HG03280 (cell line): ENCODE data around the gene ACP3.

Experiments
- ATAC-seq: cut with Tn5 transposase; IDR thresholded peaks from one replicate; pipeline ENCODE4 v1.9.1; 2021; ENCODE audit warnings: mild to moderate bottlenecking, moderate library complexity; ENCODE audit not compliant: unreplicated experiment

ACP3 gene

DNA sequence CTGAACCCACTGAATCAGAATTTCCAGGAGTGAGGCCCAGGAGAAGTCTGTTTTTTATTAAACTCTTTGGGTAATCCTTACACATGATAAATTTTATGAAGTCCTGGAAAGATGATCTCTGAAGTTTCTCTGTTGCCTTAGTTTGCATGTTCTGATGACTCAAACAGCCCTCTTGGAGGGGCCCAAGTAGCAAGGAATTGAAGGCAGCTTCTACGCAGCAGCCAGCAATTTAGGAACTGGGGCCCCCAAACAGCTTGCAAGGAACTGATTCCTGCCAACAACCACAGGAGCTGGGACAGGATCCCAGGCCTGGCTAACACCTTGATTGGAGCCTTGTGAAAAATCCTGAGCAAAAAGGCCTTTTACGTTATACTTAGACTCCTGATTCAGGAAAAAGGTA is 5.4 kb upstream of the ACP3 start:
- ATAC-seq, result no peak

- ATAC-seq, result no peak
These were observed 1.4 kb upstream of the ACP3 start for GRCh38 chr3:132315851-132316250.

DNA sequence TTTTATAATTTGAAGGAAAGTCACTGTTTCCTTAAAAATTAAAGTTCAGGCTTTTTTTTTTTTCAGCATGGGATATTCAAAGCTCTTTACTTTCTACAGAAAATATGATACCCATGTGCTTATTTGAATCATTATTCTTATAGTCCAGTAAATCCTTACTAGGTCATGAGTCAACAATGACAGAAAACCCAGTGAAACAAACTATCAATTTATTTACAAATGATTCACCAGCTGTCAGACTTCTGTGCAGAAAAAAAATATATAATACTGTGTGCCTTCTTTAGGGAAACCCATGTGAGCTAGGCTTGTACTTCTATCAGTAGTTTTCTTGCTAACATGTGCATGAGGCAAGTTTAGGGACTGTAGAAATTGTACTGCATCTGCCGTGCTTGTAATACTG is 1.2 kb downstream of the ACP3 start:
- no peak for ATAC-seq

DNA sequence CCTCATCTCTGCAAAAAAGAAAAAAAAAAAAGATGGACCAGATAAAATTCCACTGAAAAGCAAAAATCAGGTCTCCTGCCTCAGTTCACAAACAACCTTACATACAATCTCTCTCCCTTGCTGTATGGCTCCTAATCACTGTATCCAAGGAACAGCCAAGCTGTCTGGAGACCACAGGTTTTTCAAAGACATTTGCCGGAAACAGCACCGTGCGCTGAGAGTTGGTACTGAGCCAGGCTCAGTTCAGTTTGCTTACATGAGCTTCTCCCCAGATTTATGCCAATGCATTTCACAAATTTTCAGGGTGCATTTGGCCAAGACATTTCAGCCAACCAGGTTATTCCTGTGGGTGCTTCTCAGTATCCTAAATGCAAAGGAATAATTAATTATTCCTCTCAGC is 4.1 kb downstream of the ACP3 start:
- no peak for ATAC-seq

GRCh38 chr3:132325103-132325606 is 7.9 kb downstream of the ACP3 start:
- ATAC-seq, result no peak

DNA sequence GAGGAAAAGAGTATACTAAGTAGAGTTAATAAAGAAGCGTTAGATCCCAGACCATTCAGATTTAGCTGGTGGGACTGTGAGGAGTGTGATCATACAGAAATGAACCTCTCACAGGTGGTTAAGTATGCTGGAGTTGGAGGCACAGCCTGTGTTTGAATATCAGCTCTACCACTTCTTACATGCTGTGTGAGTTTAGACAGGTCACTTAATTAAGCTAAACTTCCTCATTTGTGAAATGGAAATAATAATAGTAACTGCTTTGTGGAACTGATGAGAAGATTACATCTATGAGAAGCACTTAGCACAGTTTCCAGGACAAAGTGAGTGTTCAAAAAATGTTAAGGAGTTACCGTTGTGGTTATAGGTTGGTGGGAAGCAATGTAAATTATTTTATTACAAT is 8.4 kb downstream of the ACP3 start:
- no peak for ATAC-seq

DNA sequence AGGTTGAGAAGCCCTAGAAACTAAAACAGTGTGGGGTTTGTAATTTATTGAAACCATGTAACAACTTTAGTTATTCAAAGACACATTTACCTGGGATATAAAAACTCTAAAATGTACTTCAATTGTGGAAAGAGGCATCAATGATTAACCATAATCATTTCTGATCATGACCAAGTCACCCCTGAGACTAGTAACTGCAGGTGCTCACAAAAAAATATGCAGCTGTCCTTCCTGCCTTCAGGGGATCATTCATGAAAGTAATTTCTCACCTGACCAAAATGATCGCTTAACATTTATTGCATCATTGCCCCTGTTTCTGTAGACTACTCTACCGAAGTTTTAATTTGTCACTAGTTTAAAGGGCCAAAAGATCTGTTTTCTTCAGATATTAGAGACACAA is 9.0 kb downstream of the ACP3 start:
- no peak for ATAC-seq

DNA sequence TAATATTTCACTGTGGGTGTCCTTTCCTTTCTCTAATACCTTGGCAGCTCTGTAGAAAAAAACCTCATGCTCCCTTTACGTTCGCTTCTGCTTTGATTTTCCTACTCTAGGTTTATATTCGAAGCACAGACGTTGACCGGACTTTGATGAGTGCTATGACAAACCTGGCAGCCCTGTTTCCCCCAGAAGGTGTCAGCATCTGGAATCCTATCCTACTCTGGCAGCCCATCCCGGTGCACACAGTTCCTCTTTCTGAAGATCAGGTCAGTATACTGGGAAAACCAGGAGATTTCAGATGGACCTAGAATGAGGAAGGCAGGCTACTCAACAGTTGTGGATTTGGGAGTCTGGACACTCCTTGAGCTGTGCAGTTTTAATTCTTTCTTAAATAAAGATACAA is 14.9 kb downstream of the ACP3 start:
- no peak for ATAC-seq

DNA sequence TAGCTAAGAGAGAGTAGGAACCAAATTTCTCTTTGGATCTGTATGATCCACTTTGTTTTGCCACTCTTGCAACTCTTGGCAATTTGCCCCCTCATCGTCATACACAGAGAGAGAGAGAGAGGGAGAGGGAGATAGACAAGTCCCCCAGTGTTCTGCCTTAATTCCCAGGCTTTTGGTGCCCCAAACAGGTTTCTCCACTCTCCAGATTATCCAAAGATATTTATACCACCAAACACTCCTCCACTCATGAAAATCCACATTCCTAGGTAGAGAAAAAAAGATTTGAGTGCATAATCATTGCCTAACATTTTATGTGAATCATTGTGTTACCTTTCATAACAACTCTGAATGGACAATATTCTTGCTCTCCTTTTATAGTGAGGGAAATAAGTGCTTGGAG is 15.3 kb downstream of the ACP3 start:
- no peak for ATAC-seq

DNA sequence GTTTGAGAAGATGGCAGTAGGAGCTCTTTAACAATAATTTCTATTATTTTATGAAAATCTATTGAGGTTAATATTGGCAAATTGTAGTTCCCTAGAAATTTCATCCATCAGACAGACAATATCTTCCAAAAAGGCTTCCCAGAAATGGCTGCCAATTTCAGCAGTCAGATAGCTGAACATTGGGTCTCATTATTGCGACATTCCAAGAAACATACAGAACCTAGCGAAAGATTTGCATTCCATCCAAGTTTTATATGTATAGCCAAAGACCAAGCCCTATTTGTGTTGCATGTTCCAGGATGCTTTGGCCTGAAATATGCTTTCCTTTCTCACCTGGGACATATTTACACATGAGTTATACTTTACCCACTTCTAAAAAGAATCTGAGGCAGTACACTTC is 24.5 kb downstream of the ACP3 start:
- no peak for ATAC-seq

- ATAC-seq, result no peak
These were observed 25.0 kb downstream of the ACP3 start for GRCh38 chr3:132342183-132342582.

DNA sequence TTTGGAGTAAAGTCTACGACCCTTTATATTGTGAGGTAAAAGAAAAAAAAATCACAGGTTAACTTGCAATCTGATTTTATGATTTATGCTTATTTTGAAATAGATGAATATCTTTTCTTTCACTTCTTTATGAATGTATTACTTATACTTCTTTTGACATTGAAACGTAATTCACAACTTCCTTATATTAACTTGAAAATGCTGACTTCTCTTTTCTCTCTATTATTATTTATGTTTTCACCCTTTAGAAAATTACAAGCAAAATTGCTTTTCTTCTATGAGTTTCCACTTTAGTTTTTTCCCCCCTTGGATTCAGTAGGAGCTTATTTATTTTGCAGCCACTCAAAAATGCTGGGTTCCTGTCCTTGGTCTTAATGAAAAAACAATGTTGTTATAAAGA is 25.4 kb downstream of the ACP3 start:
- no peak for ATAC-seq

DNA sequence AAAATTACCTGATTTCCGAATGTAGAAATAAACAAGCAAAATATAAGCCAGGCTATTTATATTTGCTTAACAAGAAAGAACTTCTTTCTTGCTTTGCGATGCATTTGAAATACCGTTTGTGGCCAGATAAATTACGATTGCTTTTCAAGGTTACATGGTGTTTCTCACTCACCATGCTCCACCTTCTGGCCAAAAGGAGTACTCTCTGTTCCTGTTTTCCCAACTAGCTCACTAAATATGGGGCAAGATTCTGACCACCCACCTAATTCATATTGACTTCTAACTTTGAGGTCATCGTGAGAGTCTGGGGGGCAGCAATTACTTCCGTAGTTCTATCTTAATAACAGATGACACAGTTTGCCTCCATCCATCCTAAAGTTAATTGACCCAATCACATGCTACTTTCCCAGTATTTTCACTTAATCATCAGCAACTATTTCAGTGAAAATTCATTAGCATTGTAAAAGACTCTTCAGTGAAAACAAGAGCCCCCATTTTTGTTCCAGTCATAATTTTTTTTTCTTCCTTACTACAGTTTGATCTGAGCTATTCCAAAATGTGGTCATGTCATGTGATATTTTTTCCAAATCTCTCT is 25.9 kb downstream of the ACP3 start:
- peak; percentile 51 for ATAC-seq

- ATAC-seq, result no peak
These were observed 27.6 kb downstream of the ACP3 start for GRCh38 chr3:132344666-132345280.

DNA sequence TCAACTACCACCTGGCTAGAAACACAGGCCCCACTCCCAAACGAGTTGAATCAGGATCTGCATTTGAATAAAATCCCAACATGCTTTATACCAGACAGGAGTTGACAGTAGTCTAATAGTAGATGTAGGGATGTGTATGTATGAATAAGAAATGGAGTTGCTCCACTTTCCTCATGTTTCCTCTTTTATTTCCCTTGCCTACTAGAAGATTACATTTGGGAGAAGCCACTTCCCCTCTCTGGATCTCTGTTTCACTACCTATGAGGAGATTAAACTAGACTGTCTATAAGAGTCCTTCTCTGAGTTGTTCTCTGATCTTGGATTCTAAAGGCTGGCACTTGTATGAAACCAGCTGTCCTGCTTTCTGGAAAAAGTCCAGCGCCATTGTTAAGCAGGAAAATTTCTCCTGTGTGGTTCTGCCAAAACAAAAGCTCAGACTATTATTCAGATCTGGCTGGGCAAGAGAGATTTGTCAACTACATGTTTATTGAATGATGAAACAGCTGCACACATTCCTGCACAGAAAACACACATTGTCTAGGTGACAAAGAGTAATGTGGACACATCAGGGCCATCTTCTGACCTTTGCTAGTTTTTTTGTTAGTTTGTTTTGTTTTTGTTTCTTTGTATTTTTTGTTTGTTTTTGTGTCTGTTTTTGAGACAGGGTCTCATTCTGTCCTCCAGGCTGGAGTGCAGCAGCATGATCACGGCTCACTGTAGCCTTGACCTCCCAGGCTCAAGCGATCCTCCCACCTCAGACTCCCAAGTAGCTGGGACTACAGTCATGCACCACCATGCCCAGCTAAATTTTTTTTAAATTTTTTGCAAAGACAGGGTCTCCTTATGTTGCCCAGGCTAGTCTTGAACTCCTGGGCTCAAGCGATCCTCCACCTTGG is 29.9 kb downstream of the ACP3 start:
- ATAC-seq, result no peak

DNA sequence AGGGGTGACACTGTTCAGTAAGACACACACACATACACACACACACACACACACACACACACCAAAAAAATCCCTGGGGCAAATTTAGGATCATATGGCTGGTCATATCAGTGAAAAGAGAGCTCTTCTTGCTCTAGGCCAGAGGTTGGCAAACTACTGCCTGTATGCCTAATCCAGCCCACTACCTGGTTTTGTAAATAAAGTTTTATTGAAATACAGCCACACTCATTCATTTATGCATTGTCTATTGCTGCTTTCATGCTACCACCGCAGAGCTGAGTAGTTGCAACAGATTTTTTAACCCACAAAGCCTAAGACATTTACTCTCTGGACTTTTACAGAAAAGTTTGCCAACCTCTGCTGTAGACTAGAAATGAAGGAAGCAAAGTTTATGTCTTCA is 30.6 kb downstream of the ACP3 start:
- no peak for ATAC-seq

DNA sequence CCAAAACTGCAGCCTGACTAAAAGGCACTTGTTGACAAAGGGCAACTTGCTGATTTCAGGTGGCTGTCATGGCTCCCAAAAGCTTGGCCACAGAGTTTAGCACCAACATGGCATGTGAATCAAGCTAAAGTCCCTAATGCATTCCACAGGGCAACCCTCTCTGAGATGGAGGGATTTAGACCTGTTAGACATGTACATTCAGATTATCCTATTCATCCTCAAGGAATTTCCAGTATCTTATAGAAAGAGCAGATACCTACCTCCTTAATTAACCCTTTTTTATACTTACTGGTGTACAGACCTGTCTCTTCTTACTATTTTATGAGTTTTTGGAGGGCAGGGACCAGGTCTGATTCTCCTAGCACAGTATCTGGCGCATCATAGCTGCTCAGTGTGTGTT is 31.3 kb downstream of the ACP3 start:
- ATAC-seq, result no peak

DNA sequence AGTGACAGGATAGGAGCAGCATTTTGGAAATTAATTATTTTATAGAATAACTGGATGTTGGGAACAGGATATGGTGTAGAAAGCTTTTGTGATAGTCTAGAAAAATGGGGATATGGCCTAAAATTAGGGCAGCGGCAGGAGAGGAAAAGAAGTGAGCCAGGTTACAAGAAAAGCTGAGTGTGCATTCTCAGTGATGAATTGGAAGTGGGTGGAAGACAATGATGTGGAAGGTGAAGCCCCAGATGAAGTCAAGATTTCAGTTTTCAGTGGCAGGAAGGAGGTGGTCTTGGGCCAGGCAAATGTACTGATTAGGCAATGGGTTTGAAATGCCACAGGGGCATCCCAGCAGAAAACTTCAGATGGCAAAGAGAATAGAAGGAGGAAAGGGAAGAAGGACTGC is 33.6 kb downstream of the ACP3 start:
- no peak for ATAC-seq

DNA sequence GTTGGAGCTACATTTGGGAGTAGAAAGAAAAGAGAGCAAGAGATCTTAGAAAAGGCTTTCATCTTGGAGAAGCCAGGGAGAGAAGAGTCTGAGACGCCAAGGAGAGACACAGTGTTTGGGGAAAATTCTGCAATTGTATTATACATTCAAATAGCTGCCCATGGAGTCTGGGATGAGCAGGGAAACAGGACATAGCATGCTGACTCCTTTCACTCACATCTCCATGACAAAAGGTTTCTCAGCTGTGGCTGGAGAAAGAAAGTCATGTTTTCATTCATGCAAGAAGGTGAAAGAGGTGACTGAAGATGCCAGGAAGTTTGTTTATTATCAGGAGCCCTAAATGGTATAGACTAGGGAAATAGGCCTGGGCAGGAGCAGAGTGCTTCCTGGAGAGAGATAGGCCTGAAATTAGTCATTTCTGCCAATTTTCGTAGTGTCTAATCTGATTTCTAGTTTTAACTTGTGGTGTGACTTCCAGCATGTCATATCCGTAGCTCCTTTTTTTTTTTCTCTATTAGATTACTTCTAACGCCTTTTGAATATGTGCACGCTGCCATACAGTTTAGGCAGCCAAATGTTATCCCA is 34.1 kb downstream of the ACP3 start:
- no peak for ATAC-seq

- ATAC-seq, result peak; percentile 76
These were observed 35.4 kb downstream of the ACP3 start for GRCh38 chr3:132352556-132353143.
